ENCODE results near the gene CHIT1.

The CHIT1 gene

DNA sequence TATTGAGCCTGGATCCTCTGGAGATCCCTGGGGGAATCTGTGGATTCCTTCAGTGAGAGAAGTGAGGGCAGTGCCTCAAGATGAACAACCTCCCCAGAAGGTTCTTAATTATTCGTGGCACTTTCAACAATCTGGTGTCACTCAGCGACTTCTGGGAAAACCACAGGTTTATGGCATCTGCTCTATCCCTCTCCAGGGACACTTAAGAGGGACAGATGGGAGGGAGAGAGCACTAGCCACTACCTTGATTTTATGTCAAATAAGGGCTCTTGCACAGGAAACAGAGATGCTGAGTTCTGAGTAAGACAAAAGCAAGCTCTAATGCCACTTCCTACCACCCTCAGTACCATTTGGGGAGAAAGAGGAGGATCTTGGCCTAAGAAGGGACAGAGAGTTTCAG lies 21.7 kb downstream of the CHIT1 start:
- TF ChIP-seq, protein P1, sequence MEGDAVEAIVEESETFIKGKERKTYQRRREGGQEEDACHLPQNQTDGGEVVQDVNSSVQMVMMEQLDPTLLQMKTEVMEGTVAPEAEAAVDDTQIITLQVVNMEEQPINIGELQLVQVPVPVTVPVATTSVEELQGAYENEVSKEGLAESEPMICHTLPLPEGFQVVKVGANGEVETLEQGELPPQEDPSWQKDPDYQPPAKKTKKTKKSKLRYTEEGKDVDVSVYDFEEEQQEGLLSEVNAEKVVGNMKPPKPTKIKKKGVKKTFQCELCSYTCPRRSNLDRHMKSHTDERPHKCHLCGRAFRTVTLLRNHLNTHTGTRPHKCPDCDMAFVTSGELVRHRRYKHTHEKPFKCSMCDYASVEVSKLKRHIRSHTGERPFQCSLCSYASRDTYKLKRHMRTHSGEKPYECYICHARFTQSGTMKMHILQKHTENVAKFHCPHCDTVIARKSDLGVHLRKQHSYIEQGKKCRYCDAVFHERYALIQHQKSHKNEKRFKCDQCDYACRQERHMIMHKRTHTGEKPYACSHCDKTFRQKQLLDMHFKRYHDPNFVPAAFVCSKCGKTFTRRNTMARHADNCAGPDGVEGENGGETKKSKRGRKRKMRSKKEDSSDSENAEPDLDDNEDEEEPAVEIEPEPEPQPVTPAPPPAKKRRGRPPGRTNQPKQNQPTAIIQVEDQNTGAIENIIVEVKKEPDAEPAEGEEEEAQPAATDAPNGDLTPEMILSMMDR (IDR thresholded peaks at IDR 0.05; ENCODE audit: insufficient read depth, low read depth, low read length, missing control alignments): no peak

DNA sequence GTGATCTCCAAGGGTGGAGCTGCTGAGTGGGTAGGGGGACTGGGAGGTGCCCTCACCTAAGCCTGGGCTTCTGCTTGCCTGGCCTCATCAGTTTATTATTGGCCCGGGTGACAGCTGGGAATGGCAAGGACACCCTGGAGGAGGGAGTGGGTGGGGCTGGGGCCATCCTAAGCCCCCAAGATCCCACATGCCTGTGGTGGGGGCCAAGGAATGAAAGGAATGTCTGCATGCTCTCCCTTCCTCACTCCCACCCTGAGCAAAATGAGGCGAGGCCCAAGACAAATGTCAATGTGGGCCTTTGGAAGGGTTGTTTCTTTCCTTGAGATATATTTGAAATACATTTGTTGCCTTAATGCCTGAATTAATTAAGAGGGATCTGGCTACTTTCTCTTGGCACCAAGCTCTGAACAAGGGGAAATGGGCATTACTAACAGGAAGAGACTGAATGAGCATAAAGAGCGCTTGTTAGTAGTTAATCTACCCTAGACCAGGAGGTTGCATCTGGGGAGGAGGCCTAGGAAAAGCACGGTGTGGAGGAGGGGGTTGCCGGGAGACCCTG lies 23.3 kb downstream of the CHIT1 start:
- TF ChIP-seq, protein P1 (IDR thresholded peaks at IDR 0.05; ENCODE audit: insufficient read depth, low read depth, low read length, missing control alignments): no peak
- DNase-seq (ENCODE audit: low read depth): no peak
- H3K4me3 ChIP-seq (ENCODE audit: low read depth, low read length): no peak overlapping the region

More for the DNA sequence above, 21.7 kb downstream of the CHIT1 start:
- H3K4me3 ChIP-seq (ENCODE audit: low read depth, low read length): no peak overlapping the region
- no peak for DNase-seq (ENCODE audit: low read depth)

DNA sequence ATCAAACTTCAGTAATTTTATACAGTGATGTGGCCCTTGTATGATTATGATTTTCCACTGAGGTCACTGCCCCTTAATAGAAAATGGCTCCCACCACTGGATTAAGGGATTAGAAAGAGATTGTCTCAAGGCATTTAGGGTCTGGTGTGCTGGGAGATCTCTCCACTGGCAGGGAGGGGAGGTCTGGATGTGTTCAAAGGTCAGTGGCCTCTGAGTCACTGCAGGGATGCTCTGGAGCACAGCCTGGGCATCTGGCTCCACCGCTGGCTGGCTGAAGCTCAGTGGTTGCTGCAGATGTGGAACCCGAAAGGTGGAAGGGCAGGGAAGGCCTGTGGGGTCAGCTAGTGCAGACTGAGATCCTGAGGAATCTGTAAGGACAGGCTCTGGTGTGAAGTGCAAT lies 24.7 kb downstream of the CHIT1 start:
- TF ChIP-seq, protein P1 (IDR thresholded peaks at IDR 0.05; ENCODE audit: insufficient read depth, low read depth, low read length, missing control alignments): no peak
- H3K4me3 ChIP-seq (ENCODE audit: low read depth, low read length): no peak overlapping the region
- DNase-seq (ENCODE audit: low read depth): no peak

DNA sequence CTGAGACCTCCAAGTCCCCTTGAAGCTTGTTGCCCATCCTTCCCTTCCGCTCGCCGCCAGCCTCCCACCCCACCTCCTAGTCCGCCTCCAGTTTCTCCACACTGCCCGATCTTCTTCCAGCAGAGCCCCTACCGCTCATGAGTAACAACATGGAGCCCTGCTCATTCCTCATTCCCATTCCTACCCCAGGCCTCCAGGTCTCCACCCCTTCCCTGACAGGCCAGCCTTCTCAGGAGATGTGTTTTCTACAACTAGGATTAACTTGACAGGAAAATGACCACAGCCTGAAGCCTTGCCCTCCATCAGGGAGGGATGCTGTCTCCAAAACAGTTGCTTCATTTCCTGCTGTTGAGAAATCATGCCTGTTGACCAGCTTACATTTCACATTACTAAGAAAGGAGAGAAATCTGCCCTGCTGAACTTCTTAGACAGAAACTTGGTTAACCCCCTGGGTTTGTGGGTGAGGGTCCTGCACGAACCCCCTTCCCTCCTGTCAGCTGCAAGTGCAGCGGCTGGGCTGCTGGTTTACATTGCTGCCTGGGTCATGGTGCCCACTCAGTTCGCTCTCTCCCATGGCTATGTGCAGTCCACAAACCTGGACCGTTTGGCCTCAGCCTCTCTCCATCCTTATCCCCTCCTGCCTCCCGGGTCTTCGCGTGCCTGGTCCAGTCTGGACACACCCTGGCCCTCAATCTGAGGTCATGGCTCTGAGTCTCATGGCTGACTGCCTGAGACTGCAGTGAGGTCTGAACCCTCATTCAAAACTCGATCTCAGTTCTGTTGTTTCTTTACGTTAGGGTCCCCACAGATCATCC lies 26.8 kb downstream of the CHIT1 start:
- H3K4me3 ChIP-seq (ENCODE audit: low read depth, low read length): no peak overlapping the region
- TF ChIP-seq, protein P1 (IDR thresholded peaks at IDR 0.05; ENCODE audit: insufficient read depth, low read depth, low read length, missing control alignments): no peak
- DNase-seq (ENCODE audit: low read depth): no peak

DNA sequence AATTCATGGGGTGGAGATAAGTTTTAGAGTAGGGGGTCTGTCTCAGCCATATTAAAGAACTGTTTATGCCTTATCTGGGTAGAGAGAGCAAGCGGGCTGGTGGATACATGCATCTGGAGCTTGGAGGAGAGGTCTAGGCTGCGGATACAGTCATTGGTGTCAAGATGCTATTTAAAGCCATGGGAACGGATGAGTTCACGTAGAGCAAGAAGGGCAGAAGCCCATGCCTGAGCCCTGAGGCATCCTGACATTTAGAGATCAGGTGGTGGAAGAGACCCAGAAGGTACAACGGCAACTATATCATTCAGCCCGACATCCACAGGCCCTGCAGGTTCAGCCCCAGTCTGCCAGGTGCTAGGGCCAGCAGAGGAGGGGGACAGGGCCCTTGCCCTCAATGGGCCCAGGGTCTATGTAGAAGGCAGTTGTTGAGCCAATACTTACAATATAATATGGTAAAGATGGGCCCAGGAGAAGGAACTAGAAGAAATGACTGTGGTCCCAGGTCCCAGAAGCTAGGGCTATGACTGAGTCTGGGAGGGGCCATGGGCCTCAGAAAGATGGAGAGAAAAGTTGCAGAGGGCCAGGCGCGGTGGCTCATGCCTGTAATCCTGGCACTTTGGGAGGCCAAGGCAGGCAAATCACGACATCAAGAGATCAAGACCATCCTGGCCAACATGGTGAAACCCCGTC lies 27.8 kb downstream of the CHIT1 start:
- H3K4me3 ChIP-seq (ENCODE audit: low read depth, low read length): no peak overlapping the region
- TF ChIP-seq, protein P1 (IDR thresholded peaks at IDR 0.05; ENCODE audit: insufficient read depth, low read depth, low read length, missing control alignments): no peak
- no peak for DNase-seq (ENCODE audit: low read depth)

DNA sequence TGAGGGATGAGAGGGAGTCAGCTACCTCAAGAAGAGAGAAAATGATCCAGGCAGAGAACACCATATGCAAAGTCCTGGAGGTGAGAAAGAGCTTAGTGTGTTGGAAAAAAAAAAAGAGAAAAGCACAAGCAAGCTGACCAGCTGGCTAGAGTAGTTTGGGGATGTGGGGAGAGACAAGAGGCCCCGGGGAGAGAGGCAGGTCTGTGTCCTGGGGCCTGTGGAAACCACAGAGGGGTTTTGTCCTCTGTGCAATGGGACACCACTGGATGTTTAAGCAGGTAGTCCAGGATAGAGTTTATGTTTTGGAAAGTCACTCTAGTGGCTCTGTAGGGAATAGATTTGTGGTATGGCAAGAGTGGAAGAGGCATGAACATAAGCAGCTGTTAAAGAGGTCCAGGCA lies 28.6 kb downstream of the CHIT1 start:
- H3K4me3 ChIP-seq (ENCODE audit: low read depth, low read length): no peak overlapping the region
- TF ChIP-seq, protein P1 (IDR thresholded peaks at IDR 0.05; ENCODE audit: insufficient read depth, low read depth, low read length, missing control alignments): no peak
- no peak for DNase-seq (ENCODE audit: low read depth)

Data from GM12865 (cell line).